ENCODE measurements around the gene KAZN. TPM values are rescaled to one million over a fixed set of nuclear protein-coding genes. Genes with fewer than 3 reads are reported as not detected.

Gene KAZN
- total RNA-seq, 1 experiment from 2014 or later: 2.4 TPM

DNA sequence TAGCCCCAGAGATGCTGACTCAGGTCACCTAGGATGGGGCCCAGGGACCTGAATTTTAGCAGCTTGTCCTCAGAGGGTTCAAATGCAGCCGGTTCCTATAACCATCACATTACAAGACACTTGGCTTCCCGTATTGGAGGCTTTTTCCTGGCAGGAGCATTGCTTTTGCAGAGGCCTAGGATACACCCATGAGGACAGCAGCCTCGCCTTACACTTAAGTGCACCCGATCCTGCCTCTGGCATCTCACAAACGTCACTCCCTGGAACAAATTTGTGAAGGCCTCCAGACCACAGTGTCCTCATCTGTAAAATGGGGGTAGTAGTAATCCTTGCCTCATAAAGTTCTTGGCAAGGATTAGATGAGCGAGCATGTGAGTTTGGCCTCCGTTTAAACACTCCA, 130.0 kb downstream of the KAZN start:
- no peaks in the 10 kb centered on the region for H3K9me3 Mint-ChIP-seq (ENCODE audit: unreplicated experiment)
- intact Hi-C loops (cut with micrococcal nuclease; ENCODE audit: unreplicated experiment): no loop called here
- H3K4me1 Mint-ChIP-seq (ENCODE audit: low read depth, unreplicated experiment): no peaks in the 10 kb centered on the region

DNA sequence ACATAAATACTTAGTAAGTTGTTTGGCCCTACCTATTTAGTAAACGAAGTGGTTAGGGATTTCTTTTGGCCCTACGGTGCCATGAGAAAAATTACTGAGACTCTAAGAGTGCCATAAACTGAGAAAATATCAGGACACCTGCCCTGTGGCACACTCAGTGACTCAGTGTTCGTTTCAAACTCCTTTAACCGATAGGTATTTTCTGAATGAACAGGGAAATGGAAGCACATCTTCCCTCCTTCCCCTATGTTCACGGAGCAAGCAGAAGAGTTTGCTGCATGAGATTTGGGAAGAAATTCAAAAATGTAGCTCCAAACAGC, 134.2 kb downstream of the KAZN start:
- H3K27ac Mint-ChIP-seq (ENCODE audit: unreplicated experiment): no peak overlapping the region
- Histone ChIP-seq H3K9me3 (no peaks in the 10 kb centered on the region), H3K4me1 (no peaks in the 10 kb centered on the region; the same call in 1 of the 2 replicates), H3K4me3 (ENCODE audit: low read depth, low read length) (no peak overlapping the region), H3K27me3 (replicated peaks; ENCODE audit: control insufficient read depth, insufficient read depth, low read length) (no peaks in the 10 kb centered on the region), H3K36me3 (ENCODE audit: control insufficient read depth, insufficient read depth, low read length) (no peaks in the 10 kb centered on the region)
- H3K9me3 Mint-ChIP-seq (ENCODE audit: unreplicated experiment): no peaks in the 10 kb centered on the region
- CTCF ChIA-PET: no interaction called here
- no peaks in the 10 kb centered on the region for H3K4me1 Mint-ChIP-seq (ENCODE audit: low read depth, unreplicated experiment)
- POLR2A ChIA-PET: no interaction called here
- no peak for DNase-seq
- no TSS peak for BruUV-seq (replicated peaks)
- no peaks in the 10 kb centered on the region for H3K36me3 Mint-ChIP-seq (ENCODE audit: insufficient read depth, unreplicated experiment)
- TF ChIP-seq, protein P1, sequence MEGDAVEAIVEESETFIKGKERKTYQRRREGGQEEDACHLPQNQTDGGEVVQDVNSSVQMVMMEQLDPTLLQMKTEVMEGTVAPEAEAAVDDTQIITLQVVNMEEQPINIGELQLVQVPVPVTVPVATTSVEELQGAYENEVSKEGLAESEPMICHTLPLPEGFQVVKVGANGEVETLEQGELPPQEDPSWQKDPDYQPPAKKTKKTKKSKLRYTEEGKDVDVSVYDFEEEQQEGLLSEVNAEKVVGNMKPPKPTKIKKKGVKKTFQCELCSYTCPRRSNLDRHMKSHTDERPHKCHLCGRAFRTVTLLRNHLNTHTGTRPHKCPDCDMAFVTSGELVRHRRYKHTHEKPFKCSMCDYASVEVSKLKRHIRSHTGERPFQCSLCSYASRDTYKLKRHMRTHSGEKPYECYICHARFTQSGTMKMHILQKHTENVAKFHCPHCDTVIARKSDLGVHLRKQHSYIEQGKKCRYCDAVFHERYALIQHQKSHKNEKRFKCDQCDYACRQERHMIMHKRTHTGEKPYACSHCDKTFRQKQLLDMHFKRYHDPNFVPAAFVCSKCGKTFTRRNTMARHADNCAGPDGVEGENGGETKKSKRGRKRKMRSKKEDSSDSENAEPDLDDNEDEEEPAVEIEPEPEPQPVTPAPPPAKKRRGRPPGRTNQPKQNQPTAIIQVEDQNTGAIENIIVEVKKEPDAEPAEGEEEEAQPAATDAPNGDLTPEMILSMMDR (IDR thresholded peaks at IDR 0.05; ENCODE audit: insufficient read depth in 1 of 2, low read depth in 1 of 2, low read length in 1 of 2, severe bottlenecking in 1 of 2, unreplicated experiment in 1 of 2): no peak
- H3K27me3 Mint-ChIP-seq (ENCODE audit: insufficient read depth, unreplicated experiment): peaks cover 6% of the 10 kb centered on the region
- H3K4me3 Mint-ChIP-seq (ENCODE audit: unreplicated experiment): no peak overlapping the region
- intact Hi-C loops (cut with micrococcal nuclease; ENCODE audit: unreplicated experiment): no loop called here

More for the DNA sequence above, 130.0 kb downstream of the KAZN start:
- H3K36me3 ChIP-seq (ENCODE audit: control insufficient read depth, insufficient read depth, low read length): no peaks in the 10 kb centered on the region
- H3K9me3 ChIP-seq: no peaks in the 10 kb centered on the region
- H3K27ac Mint-ChIP-seq (ENCODE audit: unreplicated experiment): no peak overlapping the region
- H3K36me3 Mint-ChIP-seq (ENCODE audit: insufficient read depth, unreplicated experiment): no peaks in the 10 kb centered on the region
- no peaks in the 10 kb centered on the region for H3K27me3 ChIP-seq (replicated peaks; ENCODE audit: control insufficient read depth, insufficient read depth, low read length)
- POLR2A ChIA-PET: no interaction called here
- CTCF ChIA-PET: no interaction called here
- no TSS peak for BruUV-seq (replicated peaks)
- H3K27me3 Mint-ChIP-seq (ENCODE audit: insufficient read depth, unreplicated experiment): peaks cover 9% of the 10 kb centered on the region
- H3K4me3 ChIP-seq (ENCODE audit: low read depth, low read length): no peak overlapping the region
- DNase-seq: no peak
- H3K4me3 Mint-ChIP-seq (ENCODE audit: unreplicated experiment): no peak overlapping the region
- TF ChIP-seq, protein P1 (IDR thresholded peaks at IDR 0.05; ENCODE audit: insufficient read depth in 1 of 2, low read depth in 1 of 2, low read length in 1 of 2, severe bottlenecking in 1 of 2, unreplicated experiment in 1 of 2): no peak
- H3K4me1 ChIP-seq: no peaks in the 10 kb centered on the region; the same call in 1 of the 2 replicates

DNA sequence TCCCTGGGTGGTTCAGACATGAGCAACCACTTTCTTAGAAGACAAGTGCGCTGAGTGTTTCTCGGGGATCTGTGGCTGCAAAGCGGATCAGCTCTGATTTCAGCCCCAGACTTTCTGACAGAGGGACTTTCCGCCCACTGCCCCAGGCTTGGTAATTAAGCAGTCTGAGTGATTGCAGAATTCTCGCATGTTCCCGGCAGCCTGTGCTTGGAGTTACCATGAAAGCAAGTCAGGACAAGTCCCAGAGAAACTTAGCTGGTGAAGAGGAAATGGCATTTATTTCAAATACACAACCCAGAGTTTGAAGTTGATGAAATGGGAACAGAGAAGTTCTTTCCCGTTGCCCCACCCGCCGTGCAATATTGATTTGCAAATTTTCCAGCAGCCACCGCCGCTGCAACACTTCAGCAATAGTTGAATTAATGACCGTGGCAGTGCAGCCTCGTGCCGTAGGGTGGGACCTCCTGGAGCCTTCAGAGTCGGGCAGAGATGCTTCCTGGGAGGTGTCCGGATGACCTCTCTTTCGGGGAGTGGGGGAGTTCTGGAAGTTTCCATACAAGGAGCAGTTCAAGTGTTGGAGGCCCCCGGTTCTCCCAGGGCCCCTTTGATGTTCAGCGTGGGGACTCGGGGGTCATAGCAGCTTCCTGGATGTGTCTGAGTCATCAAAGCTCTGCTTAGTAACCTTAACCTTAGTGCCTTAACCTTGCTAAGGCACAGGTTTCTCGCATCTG, 134.7 kb downstream of the KAZN start:
- H3K36me3 ChIP-seq (ENCODE audit: control insufficient read depth, insufficient read depth, low read length): no peaks in the 10 kb centered on the region
- DNase-seq: no peak
- no peaks in the 10 kb centered on the region for H3K36me3 Mint-ChIP-seq (ENCODE audit: insufficient read depth, unreplicated experiment)
- peaks cover 6% of the 10 kb centered on the region for H3K27me3 Mint-ChIP-seq (ENCODE audit: insufficient read depth, unreplicated experiment)
- no peak overlapping the region for H3K4me3 ChIP-seq (ENCODE audit: low read depth, low read length)
- no peaks in the 10 kb centered on the region for H3K4me1 Mint-ChIP-seq (ENCODE audit: low read depth, unreplicated experiment)
- ChIA-PET POLR2A (no interaction called here), CTCF (no interaction called here)
- no peak overlapping the region for H3K27ac Mint-ChIP-seq (ENCODE audit: unreplicated experiment)
- H3K4me3 Mint-ChIP-seq (ENCODE audit: unreplicated experiment): no peak overlapping the region
- TF ChIP-seq, protein P1 (IDR thresholded peaks at IDR 0.05; ENCODE audit: insufficient read depth in 1 of 2, low read depth in 1 of 2, low read length in 1 of 2, severe bottlenecking in 1 of 2, unreplicated experiment in 1 of 2): no peak
- intact Hi-C loops (cut with micrococcal nuclease; ENCODE audit: unreplicated experiment): no loop called here
- no peaks in the 10 kb centered on the region for H3K27me3 ChIP-seq (replicated peaks; ENCODE audit: control insufficient read depth, insufficient read depth, low read length)
- H3K9me3 ChIP-seq: no peaks in the 10 kb centered on the region
- BruUV-seq (replicated peaks): no TSS peak
- no peaks in the 10 kb centered on the region; the same call in 1 of the 2 replicates for H3K4me1 ChIP-seq
- H3K9me3 Mint-ChIP-seq (ENCODE audit: unreplicated experiment): no peaks in the 10 kb centered on the region

All from Caco-2 (cell line).